WTC11 (cell line): ENCODE measurements around the gene HTR3B. TPM values are rescaled to one million over a fixed set of nuclear protein-coding genes. Genes with fewer than 3 reads are reported as not detected.

Experiments used
- ATAC-seq: fragments of 200-7000 bp; cut with Tn5 transposase; 2 replicates; pipeline ENCODE4 v1.10.0; 2021; ENCODE audit warnings: mild to moderate bottlenecking, moderate library complexity
- CTCF ChIA-PET: fragments of 300-600 bp; sonication (Branson Sonifier 250); formaldehyde crosslinking; loops from one replicate; lab custom pipeline; 2021; ENCODE audit warnings: antibody characterized with exemption; lab: Charles Lee
- POLR2A ChIA-PET: fragments of 350-600 bp; sonication (Branson Sonifier 250); formaldehyde crosslinking; loops from one replicate; lab custom pipeline; 2021; ENCODE audit warnings: antibody characterized with exemption; lab: Charles Lee
- DNase-seq: peaks from one replicate; pipeline ENCODE4 v3.0.0; 2021; ENCODE audit warnings: low spot score
- H3K27ac Mint-ChIP-seq: 2 replicates; pipeline ENCODE4 v1.8.0; 2021; ENCODE audit warnings: mixed read lengths
- H3K27me3 Mint-ChIP-seq: 2 replicates; pipeline ENCODE4 v1.8.0; 2021; ENCODE audit warnings: low read depth, mild to moderate bottlenecking, moderate library complexity, mixed read lengths
- H3K36me3 Mint-ChIP-seq: 2 replicates; pipeline ENCODE4 v1.8.0; 2021; ENCODE audit warnings: mixed read lengths
- H3K4me1 Mint-ChIP-seq: 2 replicates; pipeline ENCODE4 v1.8.0; 2022; ENCODE audit warnings: mixed read lengths
- H3K4me3 Mint-ChIP-seq: 2 replicates; pipeline ENCODE4 v1.8.0; 2021; ENCODE audit warnings: mild to moderate bottlenecking, moderate library complexity, mixed read lengths
- H3K9me3 Mint-ChIP-seq: 2 replicates; pipeline ENCODE4 v1.8.0; 2021; ENCODE audit warnings: mixed read lengths
- AFF4 ChIP-seq: sonication (generic); formaldehyde crosslinking; IDR thresholded peaks from 2 replicates; pipeline ENCODE4 v1.8.1; 2023; ENCODE audit warnings: mild to moderate bottlenecking, missing genetic modification reagents, borderline replicate concordance
- ATF2 ChIP-seq: sonication (generic); formaldehyde crosslinking; IDR thresholded peaks from 2 replicates; pipeline ENCODE4 v1.8.1; 2022; ENCODE audit warnings: low read depth, missing genetic modification reagents, borderline replicate concordance
- E2F5 ChIP-seq: sonication (generic); formaldehyde crosslinking; IDR thresholded peaks from 2 replicates; pipeline ENCODE4 v1.8.1; 2022; ENCODE audit warnings: mild to moderate bottlenecking, moderate library complexity, missing genetic modification reagents
- ELF4 ChIP-seq: sonication (generic); formaldehyde crosslinking; IDR thresholded peaks from 2 replicates; pipeline ENCODE4 v1.8.1; 2022; ENCODE audit warnings: low read depth, mild to moderate bottlenecking, moderate library complexity, missing genetic modification reagents
- EMX1 ChIP-seq: fragments of 250-450 bp; sonication (Bioruptor Pico); IDR thresholded peaks from 2 replicates; pipeline ENCODE4 v1.8.0; 2021; ENCODE audit warnings: mild to moderate bottlenecking
- HMGXB4 ChIP-seq: sonication (generic); formaldehyde crosslinking; IDR thresholded peaks from 2 replicates; pipeline ENCODE4 v1.8.1; 2023; ENCODE audit warnings: mild to moderate bottlenecking, moderate library complexity, missing genetic modification reagents
- IRF2 ChIP-seq: sonication (generic); formaldehyde crosslinking; IDR thresholded peaks from 2 replicates; pipeline ENCODE4 v1.8.0; 2022; ENCODE audit warnings: low read depth, missing genetic modification reagents, borderline replicate concordance
- MLX ChIP-seq: sonication (generic); formaldehyde crosslinking; IDR thresholded peaks from 2 replicates; pipeline ENCODE4 v1.8.1; 2023; ENCODE audit warnings: mild to moderate bottlenecking, missing genetic modification reagents, moderate library complexity
- PRRX2 ChIP-seq: fragments of 250-450 bp; sonication (Bioruptor Pico); IDR thresholded peaks from 2 replicates; pipeline ENCODE4 v1.8.0; 2021; ENCODE audit warnings: mild to moderate bottlenecking
- SMAD4 ChIP-seq: sonication (generic); formaldehyde crosslinking; IDR thresholded peaks from 2 replicates; pipeline ENCODE4 v1.8.0; 2022; ENCODE audit warnings: mild to moderate bottlenecking, missing genetic modification reagents
- TEAD4 ChIP-seq: sonication (generic); formaldehyde crosslinking; IDR thresholded peaks from 2 replicates; pipeline ENCODE4 v1.8.0; 2022; ENCODE audit warnings: mild to moderate bottlenecking, missing genetic modification reagents
- ZNF121 ChIP-seq: sonication (generic); formaldehyde crosslinking; IDR thresholded peaks from 2 replicates; pipeline ENCODE4 v1.8.0; 2023; ENCODE audit warnings: missing genetic modification reagents
- ZNF416 ChIP-seq: fragments of 250-450 bp; sonication (Bioruptor Pico); IDR thresholded peaks from 2 replicates; pipeline ENCODE4 v1.9.0; 2021; ENCODE audit warnings: mild to moderate bottlenecking, inconsistent platforms
- total RNA-seq: library from RNA; stranded (reverse); gene quantifications from 3 replicates; pipeline ENCODE4 v1.2.3, GENCODE V29; 2021

The HTR3B gene
- total RNA-seq, 1 experiment from 2014 or later, result not detected

- TF ChIP-seq HMGXB4 (CRISPR knock-in tag) (no peak), ZNF121 (no peak), MLX (CRISPR knock-in tag) (no peak), ATF2 (CRISPR knock-in tag) (no peak), AFF4 (no peak)
- TF ChIP-seq, all 79 proteins: peak for 0
These were observed 31.4 kb upstream of the HTR3B start (continued) for GRCh38 chr11:113873236-113873626.

GRCh38 chr11:113874096-113874495, 30.5 kb upstream of the HTR3B start:
- H3K4me3 Mint-ChIP-seq, result peak overlapping the region; percentile 89
- H3K27ac Mint-ChIP-seq, result peak overlapping the region; percentile 89
- ATAC-seq (no peak), DNase-seq (no peak)
- TF ChIP-seq SMAD4 (CRISPR knock-in tag), result no peak
- no peak for TF ChIP-seq PRRX2 (CRISPR knock-in tag)
- TF ChIP-seq MLX (CRISPR knock-in tag), result no peak
- no peak for TF ChIP-seq ELF4 (CRISPR knock-in tag)
- no peak for TF ChIP-seq TEAD4 (CRISPR knock-in tag)
- no peak for TF ChIP-seq ZNF416 (CRISPR knock-in tag)
- TF ChIP-seq IRF2 (CRISPR knock-in tag), result no peak
- TF ChIP-seq E2F5 (CRISPR knock-in tag), result no peak
- TF ChIP-seq EMX1 (CRISPR knock-in tag), result no peak
- CTCF ChIA-PET, result interaction anchor here (0.6 to 4.7 kb wide), 7 partner anchors 22 to 1834 kb away, joined by 3 to 18 read pairs (median 3); no protein-coding TSS in a partner anchor
- peaks cover 60% of the 10 kb centered on the region for H3K4me1 Mint-ChIP-seq
- H3K27me3 Mint-ChIP-seq, result peaks cover 2% of the 10 kb centered on the region; the same call in 1 of the 2 replicates
- H3K36me3 Mint-ChIP-seq, result peaks cover 37% of the 10 kb centered on the region
- POLR2A ChIA-PET, result interaction anchor here (0.7 to 2.1 kb wide), 8 partner anchors 10 to 208 kb away, joined by 3 to 11 read pairs (median 5); no protein-coding TSS in a partner anchor
- peaks cover 7% of the 10 kb centered on the region; the same call in 1 of the 2 replicates for H3K9me3 Mint-ChIP-seq
